Endothelial cell of umbilical vein (primary cell): ENCODE data around the gene NLRP9. TPM values are rescaled to one million over a fixed set of nuclear protein-coding genes. Genes with fewer than 3 reads are reported as not detected.

Experiments
- BruUV-seq: library from RNA; stranded (reverse); fragments of 400-500 nt; replicated peaks from 2 replicates; lab custom pipeline; 2021; lab: Mats Ljungman, UMichigan
- CTCF ChIA-PET: fragments of 300-600, 350-600 bp; sonication (Branson Sonifier 250); formaldehyde crosslinking; loops from one replicate; lab custom pipeline; 2021; ENCODE audit warnings: antibody characterized with exemption, inconsistent platforms; lab: Charles Lee
- POLR2A ChIA-PET: fragments of 300-600, 350-600 bp; sonication (Branson Sonifier 250); formaldehyde crosslinking; loops from one replicate; lab custom pipeline; 2021; ENCODE audit warnings: antibody characterized with exemption, inconsistent platforms; lab: Charles Lee
- DNase-seq: peaks from one replicate; pipeline ENCODE4 v3.0.0-alpha.2; 2011; ENCODE audit warnings: low read depth, low spot score
- FAIRE-seq: peaks from 2 replicates; lab custom pipeline; 2011; peaks lifted over from hg19 to GRCh38; lab: Jason Lieb, UNC
- H2AFZ ChIP-seq: 2 replicates; pipeline ENCODE4 v1.6.0; 2012; ENCODE audit warnings: low read depth, low read length, control low read depth, inconsistent platforms
- H3K27ac ChIP-seq: 2 replicates; pipeline ENCODE4 v1.5.1; 2011; ENCODE audit warnings: low read depth, mild to moderate bottlenecking, control low read depth, low read length, moderate library complexity; ENCODE audit not compliant: insufficient read depth
- H3K27me3 ChIP-seq, 2 experiments: 2 replicates each; pipeline versions ENCODE4 v1.6.0 to v1.6.1; 2011; ENCODE audit warnings: low read length in 2 of 2, mixed read lengths in 1 of 2; ENCODE audit not compliant: control insufficient read depth in 2 of 2, insufficient read depth in 2 of 2
- H3K36me3 ChIP-seq, 2 experiments: 2 replicates in 1 of 2; 3 replicates in 1 of 2; pipeline ENCODE4 v1.5.1; 2011; ENCODE audit warnings: low read length in 2 of 2, mild to moderate bottlenecking in 1 of 2, moderate library complexity in 1 of 2; ENCODE audit not compliant: control insufficient read depth in 2 of 2, insufficient read depth in 2 of 2; ENCODE audit errors: extremely low read depth in 1 of 2
- H3K4me1 ChIP-seq: 3 replicates; pipeline ENCODE4 v1.5.1; 2011; ENCODE audit warnings: mild to moderate bottlenecking, low read length; ENCODE audit not compliant: control insufficient read depth, insufficient read depth; ENCODE audit errors: extremely low read depth
- H3K4me2 ChIP-seq: 2 replicates; pipeline ENCODE4 v1.6.1; 2011; ENCODE audit warnings: low read length, control low read depth, mixed read lengths; ENCODE audit not compliant: insufficient read depth
- H3K4me3 ChIP-seq, 3 experiments: fragments of 200-600 bp in 1 of 3; sonication (generic), shearing (Covaris generic) in 1 of 3; replicated peaks in 1 of 3; 2 replicates each; pipeline ENCODE4 v1.5.1; 2011 to 2016; ENCODE audit warnings: control low read depth in 3 of 3, low read length in 3 of 3, mild to moderate bottlenecking in 2 of 3, inconsistent platforms in 1 of 3, low read depth in 1 of 3, moderate library complexity in 1 of 3; ENCODE audit not compliant: insufficient read depth in 1 of 3
- H3K79me2 ChIP-seq: 2 replicates; pipeline ENCODE4 v1.6.0; 2012; ENCODE audit warnings: low read length, inconsistent platforms; ENCODE audit not compliant: control insufficient read depth, insufficient read depth
- H3K9ac ChIP-seq: replicated peaks from 2 replicates; pipeline ENCODE3; 2011; ENCODE audit warnings: low read length, control low read depth; ENCODE audit not compliant: insufficient read depth; ENCODE audit errors: extremely low read depth
- H3K9me1 ChIP-seq: replicated peaks from 3 replicates; pipeline ENCODE4 v1.6.0; 2011; ENCODE audit warnings: mild to moderate bottlenecking, low read length; ENCODE audit not compliant: control insufficient read depth, insufficient read depth; ENCODE audit errors: extremely low read depth
- H3K9me3 ChIP-seq: replicated peaks from 2 replicates; pipeline ENCODE4 v1.5.1; 2012; ENCODE audit warnings: low read length, inconsistent platforms; ENCODE audit not compliant: control insufficient read depth, insufficient read depth
- H4K20me1 ChIP-seq: replicated peaks from 2 replicates; pipeline ENCODE3; 2011; ENCODE audit warnings: mild to moderate bottlenecking, low read length; ENCODE audit not compliant: control insufficient read depth, insufficient read depth; ENCODE audit errors: extremely low read depth
- EZH2 ChIP-seq: IDR thresholded peaks from 2 replicates; pipeline ENCODE4 v1.6.1; 2012; ENCODE audit warnings: borderline replicate concordance, low read depth, mild to moderate bottlenecking, moderate library complexity, low read length, inconsistent platforms; ENCODE audit not compliant: severe bottlenecking
- FOS ChIP-seq: IDR thresholded peaks from 2 replicates; pipeline ENCODE4 v1.6.1; 2011; ENCODE audit warnings: mild to moderate bottlenecking, low read length, moderate library complexity, borderline replicate concordance; ENCODE audit not compliant: insufficient read depth
- GATA2 ChIP-seq: IDR thresholded peaks from 2 replicates; pipeline ENCODE4 v1.7.0; 2011; ENCODE audit warnings: low read depth, mild to moderate bottlenecking, moderate library complexity, mixed read lengths, low read length; ENCODE audit not compliant: insufficient read length, insufficient read depth
- JUN ChIP-seq: IDR thresholded peaks from 2 replicates; pipeline ENCODE4 v1.6.1; 2011; ENCODE audit warnings: borderline replicate concordance, low read depth; ENCODE audit not compliant: insufficient read length, insufficient read depth
- MYC ChIP-seq: IDR thresholded peaks from one replicate; pipeline ENCODE4 v1.6.1; 2011; ENCODE audit warnings: mild to moderate bottlenecking, low read depth, low read length
- POLR2A ChIP-seq: IDR thresholded peaks from 2 replicates; pipeline ENCODE4 v1.6.1; 2012; ENCODE audit warnings: low read depth, mild to moderate bottlenecking, control low read depth, low read length
- POLR2AphosphoS5 ChIP-seq: IDR thresholded peaks from 2 replicates; pipeline ENCODE4 v1.6.1; 2012; ENCODE audit warnings: low read depth, mild to moderate bottlenecking, control low read depth, low read length, moderate library complexity; ENCODE audit not compliant: insufficient read depth
- dilution Hi-C: fragments of 300-500 bp; cut with MboI; formaldehyde crosslinking; loops from one replicate; pipeline ENCODE4 v1.15.0; 2019; ENCODE audit warnings: low sequenced_read_pairs; ENCODE audit not compliant: extremely low pct_ligation_motif_present
- intact Hi-C: fragments of 100-400 bp; cut with micrococcal nuclease; formaldehyde crosslinking; loops from one replicate; pipeline ENCODE4 v1.10.0; 2022
- polyA plus RNA-seq, 4 experiments: library from polyadenylated mRNA; depleted of rRNA in 3 of 4; stranded (reverse) in 3 of 4; unstranded in 1 of 4; fragments of >200 nt; gene quantifications; 2 replicates each; pipeline versions ENCODE4 v1.2.1 to v1.2.3, GENCODE V29; 2011 to 2012; ENCODE audit warnings: missing spikeins in 1 of 4
- total RNA-seq: library from RNA; stranded (reverse); gene quantifications from 2 replicates; pipeline ENCODE4 v1.2.3, GENCODE V29; 2021
- TF ChIP-seq, protein P1 (sequence below): IDR thresholded peaks from 2 replicates; pipeline ENCODE4 v1.6.1; 2011; ENCODE audit not compliant: insufficient read depth, insufficient read length
- TF ChIP-seq, protein P2 (sequence below), 2 donors: IDR thresholded peaks; 1 replicate in 1 of 2; 2 replicates in 1 of 2; pipeline ENCODE4 v1.5.1; 2011; ENCODE audit warnings: low read length in 2 of 2, mild to moderate bottlenecking in 2 of 2, moderate library complexity in 2 of 2, control low read depth in 1 of 2, inconsistent platforms in 1 of 2, low read depth in 1 of 2; ENCODE audit not compliant: insufficient read depth in 1 of 2; ENCODE audit errors: extremely low read depth in 1 of 2

NLRP9 gene
- total and polyA plus RNA-seq, 2 donors (not counting 3 experiments of a cell fraction or from before 2014, with no cell fraction given) = not detected

GRCh38 chr19:55671054-55671378 lies 67.2 kb downstream of the NLRP9 start:
- peaks cover 18 to 44% of the 10 kb centered on the region in 2 experiments for H3K36me3 ChIP-seq
- H3K79me2 ChIP-seq = peaks cover 78% of the 10 kb centered on the region
- no peaks in the 10 kb centered on the region for H3K9me1 ChIP-seq
- H4K20me1 ChIP-seq = peaks cover 5% of the 10 kb centered on the region
- FAIRE-seq (no peak), DNase-seq (no peak)
- no peak overlapping the region for H3K4me2 ChIP-seq
- H3K4me3 ChIP-seq = no peak overlapping the region
- ChIA-PET CTCF (interaction anchor here (1.0 to 3.8 kb wide), 13 partner anchors 11 to 662 kb away, joined by 3 to 52 read pairs (median 6); partner anchors contain the start of genes CCDC106, U2AF2 and ZNF784), POLR2A (interaction anchor here (0.9 to 1.0 kb wide), 2 partner anchors 14 to 17 kb away, joined by 3 to 5 read pairs; no protein-coding TSS in a partner anchor)
- no peaks in the 10 kb centered on the region for H3K9me3 ChIP-seq
- intact Hi-C loops (loop anchor here (1.0 kb wide), 1 partner anchor 39 kb away; no protein-coding TSS in a partner anchor), dilution Hi-C loops (no loop called here)
- TF ChIP-seq EZH2 = no peak
- TF ChIP-seq, protein P1, sequence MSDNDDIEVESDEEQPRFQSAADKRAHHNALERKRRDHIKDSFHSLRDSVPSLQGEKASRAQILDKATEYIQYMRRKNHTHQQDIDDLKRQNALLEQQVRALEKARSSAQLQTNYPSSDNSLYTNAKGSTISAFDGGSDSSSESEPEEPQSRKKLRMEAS = no peak
- TF ChIP-seq, protein P2, sequence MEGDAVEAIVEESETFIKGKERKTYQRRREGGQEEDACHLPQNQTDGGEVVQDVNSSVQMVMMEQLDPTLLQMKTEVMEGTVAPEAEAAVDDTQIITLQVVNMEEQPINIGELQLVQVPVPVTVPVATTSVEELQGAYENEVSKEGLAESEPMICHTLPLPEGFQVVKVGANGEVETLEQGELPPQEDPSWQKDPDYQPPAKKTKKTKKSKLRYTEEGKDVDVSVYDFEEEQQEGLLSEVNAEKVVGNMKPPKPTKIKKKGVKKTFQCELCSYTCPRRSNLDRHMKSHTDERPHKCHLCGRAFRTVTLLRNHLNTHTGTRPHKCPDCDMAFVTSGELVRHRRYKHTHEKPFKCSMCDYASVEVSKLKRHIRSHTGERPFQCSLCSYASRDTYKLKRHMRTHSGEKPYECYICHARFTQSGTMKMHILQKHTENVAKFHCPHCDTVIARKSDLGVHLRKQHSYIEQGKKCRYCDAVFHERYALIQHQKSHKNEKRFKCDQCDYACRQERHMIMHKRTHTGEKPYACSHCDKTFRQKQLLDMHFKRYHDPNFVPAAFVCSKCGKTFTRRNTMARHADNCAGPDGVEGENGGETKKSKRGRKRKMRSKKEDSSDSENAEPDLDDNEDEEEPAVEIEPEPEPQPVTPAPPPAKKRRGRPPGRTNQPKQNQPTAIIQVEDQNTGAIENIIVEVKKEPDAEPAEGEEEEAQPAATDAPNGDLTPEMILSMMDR (IDR thresholded peaks at IDR 0.05; ENCODE audit: extremely low read depth in 1 of 2, insufficient read depth in 1 of 2, low read depth in 1 of 2, low read length in 2 of 2) = no peak
- TF ChIP-seq POLR2A = no peak
- TF ChIP-seq FOS = no peak
- TF ChIP-seq MYC = no peak
- TF ChIP-seq JUN = no peak
- no peak for TF ChIP-seq POLR2AphosphoS5
- no peak for TF ChIP-seq GATA2
- H2AFZ ChIP-seq = no peak overlapping the region
- H3K9ac ChIP-seq = no peak overlapping the region
- H3K27me3 ChIP-seq = no peaks in the 10 kb centered on the region
- BruUV-seq = no TSS peak
- peaks cover 11% of the 10 kb centered on the region for H3K4me1 ChIP-seq
- H3K27ac ChIP-seq = no peak overlapping the region
